Parathyroid adenoma (tissue), 2 donors: ENCODE data around the gene ZCCHC24.

Experiments used
- H2AFZ ChIP-seq: fragments of 300-600 bp; sonication (generic); one replicate; pipeline ENCODE4 v1.7.0; 2017; ENCODE audit warnings: antibody characterized with exemption, mild to moderate bottlenecking
- H3K27ac ChIP-seq: fragments of 300-600 bp; sonication (generic); one replicate; pipeline ENCODE4 v1.7.0; 2017
- H3K27me3 ChIP-seq: fragments of 300-600 bp; sonication (generic); one replicate; pipeline ENCODE4 v1.7.0; 2017; ENCODE audit warnings: low read length; ENCODE audit not compliant: control insufficient read depth, insufficient read depth
- H3K36me3 ChIP-seq: fragments of 300-600 bp; sonication (generic); one replicate; pipeline ENCODE4 v1.7.0; 2017; ENCODE audit warnings: low read length; ENCODE audit not compliant: control insufficient read depth, insufficient read depth
- H3K4me1 ChIP-seq: fragments of 300-600 bp; sonication (generic); one replicate; pipeline ENCODE4 v1.7.0; 2017; ENCODE audit warnings: control low read depth
- H3K4me2 ChIP-seq: fragments of 300-600 bp; sonication (generic); one replicate; pipeline ENCODE4 v1.7.0; 2017; ENCODE audit warnings: low read length
- H3K4me3 ChIP-seq: fragments of 300-600 bp; sonication (generic); one replicate; pipeline ENCODE4 v1.7.0; 2017; ENCODE audit warnings: low read depth, low read length
- H3K79me2 ChIP-seq: fragments of 300-600 bp; sonication (generic); one replicate; pipeline ENCODE4 v1.7.0; 2017; ENCODE audit warnings: control low read depth
- H3K9ac ChIP-seq: fragments of 300-600 bp; sonication (generic); one replicate; pipeline ENCODE4 v1.7.0; 2017; ENCODE audit warnings: mild to moderate bottlenecking
- H3K9me3 ChIP-seq: fragments of 300-600 bp; sonication (generic); one replicate; pipeline ENCODE4 v1.7.0; 2017; ENCODE audit warnings: low read length; ENCODE audit not compliant: control insufficient read depth
- CTCF ChIP-seq: fragments of 300-600 bp; sonication (generic); IDR thresholded peaks from one replicate; pipeline ENCODE4 v1.7.0; 2017; ENCODE audit warnings: antibody characterized with exemption, mild to moderate bottlenecking
- donor health status: primary hyperparathyroidism.

Gene ZCCHC24

GRCh38 chr10:79430936-79431335, 14.5 kb downstream of the ZCCHC24 start:
- Histone ChIP-seq H3K27ac (no peak overlapping the region), H3K4me2 (no peak overlapping the region), H3K27me3 (no peaks in the 10 kb centered on the region), H3K36me3 (no peaks in the 10 kb centered on the region), H2AFZ (no peak overlapping the region), H3K9ac (no peak overlapping the region), H3K9me3 (no peaks in the 10 kb centered on the region), H3K4me3 (no peak overlapping the region), H3K79me2 (peaks cover 4% of the 10 kb centered on the region), H3K4me1 (no peaks in the 10 kb centered on the region)
- no peak for TF ChIP-seq CTCF

- Histone ChIP-seq H3K4me1 (no peaks in the 10 kb centered on the region), H3K79me2 (peaks cover under 1% of the 10 kb centered on the region), H2AFZ (no peak overlapping the region), H3K9ac (no peak overlapping the region), H3K9me3 (no peaks in the 10 kb centered on the region), H3K4me2 (no peak overlapping the region), H3K36me3 (no peaks in the 10 kb centered on the region), H3K27me3 (no peaks in the 10 kb centered on the region), H3K4me3 (no peak overlapping the region), H3K27ac (no peak overlapping the region)
- no peak for TF ChIP-seq CTCF
Observed at GRCh38 chr10:79430325-79430905, 15.0 kb downstream of the ZCCHC24 start.

- TF ChIP-seq CTCF = no peak
- no peaks in the 10 kb centered on the region for H3K36me3 ChIP-seq
Observed at GRCh38 chr10:79429751-79430150, 15.7 kb downstream of the ZCCHC24 start.

GRCh38 chr10:79427965-79428364, 17.5 kb downstream of the ZCCHC24 start:
- H3K27me3 ChIP-seq = no peaks in the 10 kb centered on the region
- no peak overlapping the region for H3K4me3 ChIP-seq
- no peaks in the 10 kb centered on the region for H3K79me2 ChIP-seq
- H3K4me2 ChIP-seq = no peak overlapping the region
- H3K9me3 ChIP-seq = no peaks in the 10 kb centered on the region
- H3K36me3 ChIP-seq = no peaks in the 10 kb centered on the region
- no peak overlapping the region for H2AFZ ChIP-seq
- no peak for TF ChIP-seq CTCF
- no peak overlapping the region for H3K9ac ChIP-seq
- peaks cover 14% of the 10 kb centered on the region for H3K4me1 ChIP-seq
- no peak overlapping the region for H3K27ac ChIP-seq

More at GRCh38 chr10:79429751-79430150, 15.7 kb downstream of the ZCCHC24 start:
- Histone ChIP-seq H3K4me2 (no peak overlapping the region), H3K9me3 (no peaks in the 10 kb centered on the region), H3K79me2 (no peaks in the 10 kb centered on the region), H3K4me3 (no peak overlapping the region), H3K27ac (no peak overlapping the region), H3K27me3 (no peaks in the 10 kb centered on the region), H3K4me1 (peaks cover 6% of the 10 kb centered on the region), H2AFZ (no peak overlapping the region), H3K9ac (no peak overlapping the region)

- peaks cover 22% of the 10 kb centered on the region for H3K4me1 ChIP-seq
- H3K9ac ChIP-seq = no peak overlapping the region
- H3K27me3 ChIP-seq = no peaks in the 10 kb centered on the region
Observed at GRCh38 chr10:79425074-79425532, 20.3 kb downstream of the ZCCHC24 start.

More at GRCh38 chr10:79425074-79425532, 20.3 kb downstream of the ZCCHC24 start:
- no peaks in the 10 kb centered on the region for H3K9me3 ChIP-seq
- H2AFZ ChIP-seq = peak overlapping the region; percentile 51
- no peak overlapping the region for H3K4me3 ChIP-seq
- TF ChIP-seq CTCF = no peak
- no peaks in the 10 kb centered on the region for H3K36me3 ChIP-seq
- no peaks in the 10 kb centered on the region for H3K79me2 ChIP-seq
- H3K4me2 ChIP-seq = no peak overlapping the region
- H3K27ac ChIP-seq = peak overlapping the region; percentile 43
